Kidney epithelial cell (primary cell): ENCODE results near the gene SMC4. TPM values are rescaled to one million over a fixed set of nuclear protein-coding genes. Genes with fewer than 3 reads are reported as not detected.

Source experiments
- DNase-seq: peaks from one replicate; pipeline ENCODE4 v3.0.0-alpha.2; 2010; ENCODE audit warnings: low read depth
- H3K27me3 ChIP-seq: 2 replicates; pipeline ENCODE4 v1.6.0; 2011; ENCODE audit warnings: low read length; ENCODE audit not compliant: control insufficient read depth, insufficient read depth
- H3K36me3 ChIP-seq: 2 replicates; pipeline ENCODE4 v1.5.1; 2011; ENCODE audit warnings: low read length; ENCODE audit not compliant: control insufficient read depth, insufficient read depth
- H3K4me3 ChIP-seq: 2 replicates; pipeline ENCODE4 v1.5.1; 2011; ENCODE audit warnings: low read depth, mild to moderate bottlenecking, control low read depth, low read length
- total RNA-seq: library from RNA; depleted of rRNA; stranded (reverse); fragments of >200 nt; gene quantifications from 2 replicates; pipeline ENCODE4 v1.2.3, GENCODE V29; 2015
- TF ChIP-seq, protein P1 (sequence below): IDR thresholded peaks from 2 replicates; pipeline ENCODE4 v1.5.1; 2011; ENCODE audit warnings: mild to moderate bottlenecking, moderate library complexity, low read length, control low read depth, inconsistent platforms; ENCODE audit not compliant: insufficient read depth, poor library complexity, severe bottlenecking

SMC4 gene
- total RNA-seq, 1 donor from 2014 or later, result 39.2 TPM

DNA sequence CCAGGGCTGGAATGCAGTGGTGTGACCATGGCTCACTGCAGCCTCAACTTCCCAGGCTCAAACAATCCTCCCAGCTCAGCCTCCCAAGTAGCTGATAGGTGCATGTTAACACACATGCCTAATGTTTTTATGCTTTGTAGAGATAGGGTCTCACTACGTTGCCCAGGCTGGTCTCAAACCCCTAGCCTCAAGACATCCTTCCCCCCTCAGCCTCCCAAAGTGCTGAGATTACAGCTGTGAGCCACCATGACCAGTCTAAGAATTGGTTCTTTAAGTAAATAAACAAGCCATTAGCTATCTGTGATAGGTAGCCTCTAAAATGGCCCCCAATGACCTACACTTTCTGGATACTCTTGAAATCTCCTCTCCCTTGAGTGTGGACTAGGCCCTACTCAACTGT is 46.4 kb downstream of the SMC4 start:
- TF ChIP-seq, protein P1, sequence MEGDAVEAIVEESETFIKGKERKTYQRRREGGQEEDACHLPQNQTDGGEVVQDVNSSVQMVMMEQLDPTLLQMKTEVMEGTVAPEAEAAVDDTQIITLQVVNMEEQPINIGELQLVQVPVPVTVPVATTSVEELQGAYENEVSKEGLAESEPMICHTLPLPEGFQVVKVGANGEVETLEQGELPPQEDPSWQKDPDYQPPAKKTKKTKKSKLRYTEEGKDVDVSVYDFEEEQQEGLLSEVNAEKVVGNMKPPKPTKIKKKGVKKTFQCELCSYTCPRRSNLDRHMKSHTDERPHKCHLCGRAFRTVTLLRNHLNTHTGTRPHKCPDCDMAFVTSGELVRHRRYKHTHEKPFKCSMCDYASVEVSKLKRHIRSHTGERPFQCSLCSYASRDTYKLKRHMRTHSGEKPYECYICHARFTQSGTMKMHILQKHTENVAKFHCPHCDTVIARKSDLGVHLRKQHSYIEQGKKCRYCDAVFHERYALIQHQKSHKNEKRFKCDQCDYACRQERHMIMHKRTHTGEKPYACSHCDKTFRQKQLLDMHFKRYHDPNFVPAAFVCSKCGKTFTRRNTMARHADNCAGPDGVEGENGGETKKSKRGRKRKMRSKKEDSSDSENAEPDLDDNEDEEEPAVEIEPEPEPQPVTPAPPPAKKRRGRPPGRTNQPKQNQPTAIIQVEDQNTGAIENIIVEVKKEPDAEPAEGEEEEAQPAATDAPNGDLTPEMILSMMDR, result no peak
- H3K27me3 ChIP-seq, result no peaks in the 10 kb centered on the region
- DNase-seq, result no peak
- no peak overlapping the region for H3K4me3 ChIP-seq
- H3K36me3 ChIP-seq, result no peaks in the 10 kb centered on the region

DNA sequence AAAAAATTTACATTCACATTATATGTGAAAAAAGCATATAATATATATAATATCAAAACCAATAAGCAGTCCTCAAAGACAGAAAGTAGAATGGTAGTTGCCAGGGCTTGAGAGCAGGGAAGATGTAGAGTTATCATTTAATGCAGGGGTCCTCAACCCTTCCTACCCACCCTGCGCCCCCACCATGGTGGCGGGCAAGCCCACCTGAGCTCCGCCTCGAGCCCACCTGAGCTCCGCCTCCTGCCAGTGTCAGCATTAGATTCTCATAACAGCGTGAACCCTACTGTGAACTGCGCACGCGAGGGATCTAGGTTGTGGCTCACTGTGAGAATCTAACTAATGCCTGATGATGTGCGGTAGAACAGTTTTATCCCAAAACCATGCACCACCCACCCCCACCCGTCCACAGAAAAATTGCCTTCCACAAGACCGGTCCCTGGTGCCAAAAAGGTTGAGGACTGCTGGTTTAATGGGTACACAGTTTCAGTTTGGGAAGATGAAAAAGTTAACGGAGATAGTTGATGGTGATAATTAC is 47.1 kb downstream of the SMC4 start:
- Histone ChIP-seq H3K27me3 (no peaks in the 10 kb centered on the region), H3K4me3 (no peak overlapping the region), H3K36me3 (no peaks in the 10 kb centered on the region)
- no peak for DNase-seq
- TF ChIP-seq, protein P1, result no peak

DNA sequence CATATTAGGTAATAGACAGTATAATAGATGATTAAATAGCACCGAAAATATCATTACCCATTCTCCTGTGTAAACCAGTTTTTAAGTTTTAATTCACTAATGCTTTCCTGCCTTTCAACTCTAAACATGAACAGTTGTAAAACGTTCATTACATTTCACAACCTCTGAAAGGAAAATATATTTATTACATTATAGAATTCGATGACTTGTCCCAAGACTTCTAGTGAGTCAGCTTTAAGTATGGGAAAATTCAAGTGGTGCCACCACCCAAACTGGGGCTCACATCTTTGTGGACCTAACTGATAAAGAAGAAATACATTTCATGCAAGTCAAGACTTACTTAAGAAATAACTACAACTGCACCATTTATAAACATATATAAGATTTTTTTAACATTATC is 48.1 kb downstream of the SMC4 start:
- no peak for DNase-seq
- Histone ChIP-seq H3K36me3 (no peaks in the 10 kb centered on the region), H3K4me3 (peak overlapping the region; percentile 11), H3K27me3 (no peaks in the 10 kb centered on the region)
- TF ChIP-seq, protein P1, result no peak

DNA sequence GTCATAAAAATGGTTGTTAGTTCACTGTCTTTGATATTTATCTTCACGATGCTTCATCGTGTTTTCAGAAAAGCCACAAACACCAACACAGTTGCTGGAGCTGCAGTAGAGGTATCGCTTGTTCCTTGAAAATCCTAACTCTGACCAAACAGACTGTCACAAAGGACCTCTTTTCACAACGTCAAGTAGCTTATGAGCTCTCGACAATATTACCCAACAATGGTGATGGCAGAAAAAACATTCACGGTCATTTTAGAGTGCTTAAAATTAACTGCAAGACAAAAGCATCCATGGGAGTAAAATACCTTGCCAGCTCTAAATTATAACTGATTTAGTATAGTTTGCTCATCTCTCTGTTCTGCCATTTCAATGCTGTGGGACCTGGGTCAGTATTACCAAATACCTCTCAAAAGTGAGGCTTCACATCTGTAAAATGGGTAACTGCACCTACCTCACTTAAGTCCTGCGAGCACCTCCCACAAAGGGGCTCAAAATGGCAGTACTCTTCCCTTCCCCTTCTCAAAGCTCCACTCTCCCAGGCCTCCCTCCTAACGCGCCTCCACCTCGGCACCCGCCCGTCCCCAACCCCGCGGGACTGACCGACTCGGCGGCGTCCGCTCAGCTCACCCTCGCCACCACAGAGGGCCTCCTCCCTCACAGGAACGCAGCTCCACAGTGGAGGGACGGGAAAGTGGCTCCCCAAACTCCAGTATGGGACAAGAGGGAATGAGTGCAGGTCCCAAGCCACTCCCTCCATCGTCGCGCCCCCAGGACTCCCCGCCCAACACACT is 49.6 kb downstream of the SMC4 start:
- TF ChIP-seq, protein P1, result no peak
- no peaks in the 10 kb centered on the region for H3K27me3 ChIP-seq
- no peaks in the 10 kb centered on the region for H3K36me3 ChIP-seq
- no peak for DNase-seq
- H3K4me3 ChIP-seq, result peak overlapping the region; percentile 86

DNA sequence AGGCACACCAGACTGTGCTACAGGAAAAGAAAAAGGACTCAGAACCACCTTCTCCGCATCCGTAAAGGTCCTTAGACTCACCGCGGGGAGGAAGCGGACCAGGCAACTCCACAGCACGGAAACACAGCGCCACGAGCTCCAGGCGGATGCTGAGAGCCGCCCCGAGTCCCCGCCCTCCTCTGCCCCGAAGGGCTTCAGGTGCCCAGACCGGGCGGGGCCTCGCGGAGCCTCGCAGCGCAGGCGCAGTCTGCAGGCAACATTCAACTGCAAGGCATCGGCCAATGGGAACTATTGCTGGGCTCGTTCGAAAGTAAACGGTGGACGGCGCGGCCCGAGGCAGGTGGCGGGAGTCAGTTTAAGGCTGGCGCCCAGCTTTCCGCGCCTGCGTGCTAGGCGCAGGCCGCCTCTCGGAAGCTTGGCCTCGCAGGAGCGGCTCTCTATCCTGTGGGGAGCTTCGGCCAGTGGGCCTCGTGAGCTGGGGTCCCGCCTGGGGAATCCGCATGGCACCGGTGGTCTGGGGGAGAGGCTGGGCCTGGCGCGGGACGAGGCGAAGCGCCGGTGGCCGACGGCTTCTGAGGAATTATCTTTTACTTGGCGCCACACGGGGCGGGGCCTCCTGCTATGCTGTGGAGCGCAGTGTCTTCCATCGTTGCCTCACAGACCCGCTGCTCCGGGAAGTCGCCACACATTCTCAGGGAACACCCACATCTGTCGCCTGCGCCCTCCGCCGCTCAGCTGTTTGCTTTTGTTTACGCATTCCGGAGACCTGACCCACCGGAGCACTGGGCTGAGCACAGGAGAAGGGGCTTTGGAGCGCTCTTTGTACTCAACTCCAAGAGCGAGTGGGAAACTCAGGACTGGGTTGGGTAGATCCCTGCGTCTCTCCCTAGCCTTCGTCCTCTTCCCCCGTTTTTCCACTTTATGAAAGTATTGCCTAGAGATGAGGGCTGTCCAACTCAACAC is 50.5 kb downstream of the SMC4 start, which contains the start of gene TRIM59:
TRIM59 (minus strand) TSS at position 151 of the 963 bp plus-strand sequence. CDS start 10,603 bp downstream, outside the sequence.
- no peaks in the 10 kb centered on the region for H3K27me3 ChIP-seq
- H3K4me3 ChIP-seq, result peak within 1 kb of the TSS; percentile 86
- peak; percentile 93 for DNase-seq
- no peaks in the 10 kb centered on the region for H3K36me3 ChIP-seq
- TF ChIP-seq, protein P1, result no peak
